ENCODE data around the gene TREM1. TPM values are rescaled to one million over a fixed set of nuclear protein-coding genes. Genes with fewer than 3 reads are reported as not detected.

TREM1 gene
- total and polyA plus RNA-seq, 4 donors: 0.09 to 1.3 (median 0.38) TPM

GRCh38 chr6:41321183-41321582, 34.7 kb upstream of the TREM1 start:
- no peak for TF ChIP-seq FOXA1 (IDR thresholded peaks at IDR 0.05)
- TF ChIP-seq TAF1 (conservative IDR thresholded peaks at IDR 0.05): no peak
- TF ChIP-seq CTCF (IDR thresholded peaks at IDR 0.05; ENCODE audit: low read depth, low read length, missing input control): no peak
- H3K36me3 ChIP-seq (ENCODE audit: control insufficient read depth in 4 of 4, insufficient read depth in 3 of 4, low read depth in 1 of 4, low read length in 3 of 4): no peaks in the 10 kb centered on the region
- no peaks in the 10 kb centered on the region for H3K9me3 ChIP-seq (ENCODE audit: control insufficient read depth in 4 of 4, low read length in 3 of 4)
- H3K4me1 ChIP-seq (ENCODE audit: control insufficient read depth in 4 of 4, insufficient read depth in 4 of 4, low read length in 3 of 4): peaks cover 0 to 8% (median 5%) of the 10 kb centered on the region in 4 donors
- no peak overlapping the region for H3K9ac ChIP-seq (ENCODE audit: low read depth in 1 of 2, low read length in 2 of 2)
- H3K27me3 ChIP-seq (ENCODE audit: control insufficient read depth in 4 of 4, insufficient read depth in 4 of 4, low read length in 3 of 4): peaks cover 0 to 21% (median 2%) of the 10 kb centered on the region in 4 donors
- 77% methylated on average over 4 of the region's 4 CpGs for WGBS
- no peak overlapping the region for H3K4me3 ChIP-seq (ENCODE audit: low read depth in 1 of 3, low read length in 3 of 3)
- DNase-seq (ENCODE audit: low spot score): no peak
- no peak overlapping the region for H3K27ac ChIP-seq (ENCODE audit: low read depth in 1 of 2, low read length in 2 of 2)

GRCh38 chr6:41318654-41319565, 32.4 kb upstream of the TREM1 start:
- no peaks in the 10 kb centered on the region for H3K9me3 ChIP-seq (ENCODE audit: control insufficient read depth in 4 of 4, low read length in 3 of 4)
- no peak overlapping the region for H3K27ac ChIP-seq (ENCODE audit: low read depth in 1 of 2, low read length in 2 of 2)
- H3K9ac ChIP-seq (ENCODE audit: low read depth in 1 of 2, low read length in 2 of 2): no peak overlapping the region
- peak; percentile 84 for DNase-seq (ENCODE audit: low spot score)
- H3K36me3 ChIP-seq (ENCODE audit: control insufficient read depth in 4 of 4, insufficient read depth in 3 of 4, low read depth in 1 of 4, low read length in 3 of 4): no peaks in the 10 kb centered on the region
- 23% methylated on average over 33 of the region's 33 CpGs for WGBS
- peaks cover 0 to 12% (median 3%) of the 10 kb centered on the region in 4 donors for H3K27me3 ChIP-seq (ENCODE audit: control insufficient read depth in 4 of 4, insufficient read depth in 4 of 4, low read length in 3 of 4)
- TF ChIP-seq CTCF (IDR thresholded peaks at IDR 0.05; ENCODE audit: low read depth, low read length, missing input control): peak; percentile 99
- TF ChIP-seq RAD21 (IDR thresholded peaks at IDR 0.05): peak; percentile 84 to 94
- no peak for TF ChIP-seq REST (IDR thresholded peaks at IDR 0.05)
- H3K4me1 ChIP-seq (ENCODE audit: control insufficient read depth in 4 of 4, insufficient read depth in 4 of 4, low read length in 3 of 4): peaks cover 0 to 8% (median 5%) of the 10 kb centered on the region in 4 donors
- H3K4me3 ChIP-seq (ENCODE audit: low read depth in 1 of 3, low read length in 3 of 3): peak overlapping the region in 2 of 3 donors; percentile 17 to 31

GRCh38 chr6:41318261-41318653, 31.8 kb upstream of the TREM1 start:
- Histone ChIP-seq H3K27ac (ENCODE audit: low read depth in 1 of 2, low read length in 2 of 2) (no peak overlapping the region), H3K36me3 (ENCODE audit: control insufficient read depth in 4 of 4, insufficient read depth in 3 of 4, low read depth in 1 of 4, low read length in 3 of 4) (no peaks in the 10 kb centered on the region), H3K4me3 (ENCODE audit: low read depth in 1 of 3, low read length in 3 of 3) (no peak overlapping the region), H3K4me1 (ENCODE audit: control insufficient read depth in 4 of 4, insufficient read depth in 4 of 4, low read length in 3 of 4) (peaks cover 0 to 8% (median 5%) of the 10 kb centered on the region in 4 donors), H3K27me3 (ENCODE audit: control insufficient read depth in 4 of 4, insufficient read depth in 4 of 4, low read length in 3 of 4) (peaks cover 0 to 10% (median 3%) of the 10 kb centered on the region in 4 donors), H3K9ac (ENCODE audit: low read depth in 1 of 2, low read length in 2 of 2) (no peak overlapping the region), H3K9me3 (ENCODE audit: control insufficient read depth in 4 of 4, low read length in 3 of 4) (no peaks in the 10 kb centered on the region)
- DNase-seq (ENCODE audit: low spot score): no peak
- TF ChIP-seq ATF3 (IDR thresholded peaks at IDR 0.05) (no peak), YY1 (IDR thresholded peaks at IDR 0.05) (no peak), HNF4A (conservative IDR thresholded peaks at IDR 0.05) (no peak), NR2F2 (IDR thresholded peaks at IDR 0.05) (no peak), RXRA (IDR thresholded peaks at IDR 0.05) (no peak), MAX (IDR thresholded peaks at IDR 0.05) (no peak), CTCF (IDR thresholded peaks at IDR 0.05; ENCODE audit: low read depth, low read length, missing input control) (no peak)
- WGBS: 26% methylated on average over 9 of the region's 9 CpGs

All from liver (tissue), 9 donors.